Psoas muscle (tissue), 8 donors: ENCODE measurements around the gene TTLL4. TPM values are rescaled to one million over a fixed set of nuclear protein-coding genes. Genes with fewer than 3 reads are reported as not detected.

Source experiments
- ATAC-seq, 4 donors: fragments of 200-7000 bp; cut with Tn5 transposase; one replicate each; pipeline ENCODE4 v1.9.1; 2020; ENCODE audit warnings: moderate library complexity in 3 of 4, mild to moderate bottlenecking in 2 of 4
- DNase-seq, 2 donors: peaks; one replicate each; pipeline ENCODE4 v3.0.0-alpha.2; 2020
- H3K27ac ChIP-seq: fragments of 200-600 bp; one replicate; pipeline ENCODE4 v1.8.0; 2022
- H3K27me3 ChIP-seq, 3 donors: fragments of 200-600 bp in 1 of 3; one replicate each; pipeline versions ENCODE4 v1.6.1 to v1.8.0; 2013 to 2022; ENCODE audit warnings: low read length in 2 of 3, mild to moderate bottlenecking in 2 of 3, moderate library complexity in 1 of 3; ENCODE audit not compliant: insufficient read depth in 3 of 3
- H3K36me3 ChIP-seq, 2 donors: fragments of 200-600 bp in 1 of 2; one replicate each; pipeline versions ENCODE4 v1.6.1 to v1.8.0; 2013 to 2022; ENCODE audit warnings: low read depth in 1 of 2, mild to moderate bottlenecking in 1 of 2, moderate library complexity in 1 of 2; ENCODE audit not compliant: insufficient read depth in 1 of 2
- H3K4me1 ChIP-seq: fragments of 200-600 bp; one replicate; pipeline ENCODE4 v1.8.0; 2022
- H3K4me3 ChIP-seq: fragments of 200-600 bp; one replicate; pipeline ENCODE4 v1.8.0; 2022; ENCODE audit warnings: mild to moderate bottlenecking
- H3K9me3 ChIP-seq: fragments of 200-600 bp; one replicate; pipeline ENCODE4 v1.8.0; 2022
- CTCF ChIP-seq: fragments of 200-600 bp; IDR thresholded peaks from one replicate; pipeline ENCODE4 v1.8.0; 2022; ENCODE audit warnings: antibody characterized with exemption
- WGBS, 3 donors: extraction: QIAGEN DNeasy Blood & Tissue Kit; methylation state at CpG; one replicate each; pipeline versions ENCODE4 v1.1.6 to v1.1.7; 2013; 5-methylcytosine and 5-hydroxymethylcytosine counted together
- intact Hi-C, 2 donors: fragments of 100-400 bp; cut with DNase I; formaldehyde crosslinking; loops; one replicate each; pipeline versions ENCODE4 v1.11.0 to v1.14.2; 2022
- polyA plus RNA-seq, 3 donors: library from polyadenylated mRNA; stranded (reverse); fragments of 200-250 nt; gene quantifications; one replicate each; pipeline ENCODE4 v1.2.3, GENCODE V29; 2013
- total RNA-seq, 4 donors: library from RNA; stranded (reverse); fragmentation: NEBNext Ultra II Directional in 2 of 4; extraction: Animal tissue kit (Norgen Biotek cat#: 25700) in 2 of 4; gene quantifications; one replicate each; pipeline versions ENCODE4 v1.2.1 to v1.2.4, GENCODE V29; 2021 to 2023
- donor health status: healthy with polysubstance abuse.
- donor health status: DM: no; HTN: no; CAD: no; lungs with moderate emphysema.
- donor health status: Bipolar disorder and iron deficiency.
- donor health status: healthy.
- donor health status: DM: yes; HTN: yes; CAD: no.
- donor health status: DM: no; HTN: no; CAD: no.
- donor health status: DM: no; HTN: no; CAD: no.
- donor health status: DM: yes; HTN: yes; CAD: no.

The TTLL4 gene
- total and polyA plus RNA-seq, 7 donors: 9.2 to 15.7 (median 14.0) TPM

DNA sequence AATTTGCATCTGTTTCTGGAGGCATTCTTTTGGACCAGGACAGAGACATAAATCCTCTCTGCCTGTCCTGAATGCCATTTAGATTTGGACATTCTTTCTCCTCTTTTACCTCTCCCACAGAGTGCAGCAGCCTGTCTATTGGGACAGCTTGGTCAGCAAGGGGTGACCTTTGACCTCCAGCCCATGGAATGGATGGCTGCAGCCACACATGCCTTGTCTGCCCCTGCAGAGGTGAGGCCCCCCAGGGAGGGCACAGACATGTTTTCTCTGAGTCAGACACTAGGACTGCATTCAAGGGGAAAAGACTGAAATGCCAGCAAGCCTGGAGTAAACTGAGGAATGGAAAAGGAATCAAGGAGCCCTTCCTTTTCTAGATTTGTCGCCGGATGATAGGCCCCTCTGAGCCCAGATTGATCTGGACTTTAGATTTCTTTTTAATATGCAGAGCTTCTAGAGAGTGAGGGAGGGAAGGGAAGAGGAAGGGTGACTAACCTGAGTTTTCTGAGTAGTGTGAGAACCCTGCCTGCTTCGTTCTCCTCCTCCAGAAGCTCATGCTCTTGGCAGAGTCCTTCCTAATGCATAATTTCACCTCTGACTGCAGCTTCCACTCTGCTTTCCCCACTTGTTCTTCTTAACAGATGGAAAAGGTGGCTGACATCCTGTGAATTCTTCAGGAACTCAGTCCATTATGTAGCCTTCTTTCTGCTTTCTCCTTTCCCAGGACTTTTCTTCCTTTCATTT is 16.1 kb upstream of the TTLL4 start:
- H3K36me3 ChIP-seq: peaks cover 5 to 69% of the 10 kb centered on the region in 2 donors

DNA sequence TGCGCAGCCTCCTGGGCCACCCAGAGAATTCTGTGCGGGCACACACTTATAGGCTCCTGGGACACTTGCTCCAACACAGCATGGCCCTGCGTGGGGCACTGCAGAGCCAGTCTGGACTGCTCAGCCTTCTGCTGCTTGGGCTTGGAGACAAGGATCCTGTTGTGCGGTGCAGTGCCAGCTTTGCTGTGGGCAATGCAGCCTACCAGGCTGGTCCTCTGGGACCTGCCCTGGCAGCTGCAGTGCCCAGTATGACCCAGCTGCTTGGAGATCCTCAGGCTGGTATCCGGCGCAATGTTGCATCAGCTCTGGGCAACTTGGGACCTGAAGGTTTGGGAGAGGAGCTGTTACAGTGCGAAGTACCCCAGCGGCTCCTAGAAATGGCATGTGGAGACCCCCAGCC is 11.8 kb upstream of the TTLL4 start:
- ATAC-seq: peak; percentile 54 to 85 (median 78)
- 59 to 88% (median 59%) methylated on average over 8 of the region's 8 CpGs for WGBS, 3 donors
- no peaks in the 10 kb centered on the region for H3K9me3 ChIP-seq
- peak in 1 of 2 donors; percentile 58 for DNase-seq
- H3K27ac ChIP-seq: no peak overlapping the region
- peaks cover 2 to 46% of the 10 kb centered on the region in 2 donors for H3K36me3 ChIP-seq
- H3K27me3 ChIP-seq: no peaks in the 10 kb centered on the region
- H3K4me3 ChIP-seq: no peak overlapping the region
- no peaks in the 10 kb centered on the region for H3K4me1 ChIP-seq
- intact Hi-C loops: no loop called here
- no peak for TF ChIP-seq CTCF

More for the DNA sequence above, 16.1 kb upstream of the TTLL4 start:
- Histone ChIP-seq H3K4me1 (peaks cover 12% of the 10 kb centered on the region), H3K27ac (no peak overlapping the region), H3K4me3 (no peak overlapping the region), H3K27me3 (no peaks in the 10 kb centered on the region), H3K9me3 (no peaks in the 10 kb centered on the region)
- intact Hi-C loops: no loop called here
- DNase-seq (no peak), ATAC-seq (no peak)
- 87 to 92% (median 91%) methylated on average over 3 of the region's 3 CpGs for WGBS, 3 donors
- TF ChIP-seq CTCF: no peak

- Histone ChIP-seq H3K4me3 (no peak overlapping the region), H3K9me3 (no peaks in the 10 kb centered on the region), H3K27ac (no peak overlapping the region), H3K36me3 (peaks cover 2 to 25% of the 10 kb centered on the region in 2 donors), H3K4me1 (no peaks in the 10 kb centered on the region), H3K27me3 (no peaks in the 10 kb centered on the region)
- 87 to 88% (median 88%) methylated on average over 2 of the region's 2 CpGs for WGBS, 3 donors
- intact Hi-C loops: no loop called here
- DNase-seq (no peak), ATAC-seq (peak in 2 of 4 donors; percentile 23 to 63)
- TF ChIP-seq CTCF: no peak
Measured at GRCh38 chr2:218701806-218702205, 8.8 kb upstream of the TTLL4 start.

DNA sequence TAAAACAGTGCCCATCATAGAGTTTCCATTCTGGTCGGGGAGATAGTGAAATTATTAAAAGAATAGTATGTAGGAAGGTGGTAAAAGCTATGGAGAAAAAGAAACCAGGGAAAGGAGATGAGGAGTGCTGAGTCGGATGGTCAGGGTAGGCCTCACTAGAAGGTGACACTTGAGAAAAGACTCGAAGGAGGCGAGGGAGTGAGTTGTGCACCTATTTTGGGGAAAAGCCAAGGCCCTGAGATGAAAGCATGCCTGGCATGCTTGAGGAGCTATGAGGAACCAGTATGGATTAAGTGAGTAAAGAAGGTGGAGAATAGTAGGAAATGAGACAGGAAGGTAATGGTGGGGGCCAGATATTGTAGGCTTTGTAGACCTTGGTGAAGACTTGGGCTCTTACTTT is 7.3 kb upstream of the TTLL4 start:
- Histone ChIP-seq H3K27ac (no peak overlapping the region), H3K9me3 (no peaks in the 10 kb centered on the region), H3K4me3 (no peak overlapping the region), H3K4me1 (no peaks in the 10 kb centered on the region), H3K27me3 (no peaks in the 10 kb centered on the region), H3K36me3 (peaks cover 2 to 21% of the 10 kb centered on the region in 2 donors)
- TF ChIP-seq CTCF: no peak
- DNase-seq (no peak), ATAC-seq (no peak)
- WGBS, 3 donors: 81 to 91% (median 82%) methylated on average over 4 of the region's 4 CpGs
- intact Hi-C loops: no loop called here

GRCh38 chr2:218708086-218708485 is 2.5 kb upstream of the TTLL4 start:
- H3K4me3 ChIP-seq: no peak overlapping the region
- H3K27ac ChIP-seq: no peak overlapping the region
- H3K27me3 ChIP-seq: no peaks in the 10 kb centered on the region
- H3K36me3 ChIP-seq: peaks cover 0 to 2% of the 10 kb centered on the region in 2 donors
- H3K4me1 ChIP-seq: peaks cover 9% of the 10 kb centered on the region
- no peak for DNase-seq
- intact Hi-C loops: no loop called here
- H3K9me3 ChIP-seq: no peaks in the 10 kb centered on the region
- WGBS, 3 donors: 93 to 95% (median 93%) methylated on average over 4 of the region's 4 CpGs
- no peak for TF ChIP-seq CTCF
- no peak for ATAC-seq
